CD14-positive monocyte (primary cell): ENCODE measurements around the gene VWA5A. TPM values are rescaled to one million over a fixed set of nuclear protein-coding genes. Genes with fewer than 3 reads are reported as not detected.

ENCODE experiments used
- DNase-seq, 3 donors: peaks; one replicate each; pipeline ENCODE4 v3.0.0-alpha.2; 2011 to 2022
- H2AFZ ChIP-seq: 2 replicates; pipeline ENCODE4 v1.6.0; 2012; ENCODE audit warnings: mild to moderate bottlenecking, low read depth, low read length, inconsistent platforms; ENCODE audit not compliant: insufficient read depth, poor library complexity, severe bottlenecking
- H3K27ac ChIP-seq, 2 donors: 1 replicate in 1 of 2; 2 replicates in 1 of 2; pipeline ENCODE4 v1.5.1; 2012 to 2013; ENCODE audit warnings: low read length in 2 of 2, control low read depth in 1 of 2, inconsistent platforms in 1 of 2, low read depth in 1 of 2, mild to moderate bottlenecking in 1 of 2
- H3K27me3 ChIP-seq, 2 donors: one replicate each; pipeline versions ENCODE4 v1.6.0 to v1.6.1; 2011 to 2013; ENCODE audit warnings: low read length in 2 of 2; ENCODE audit not compliant: control insufficient read depth in 2 of 2, insufficient read depth in 2 of 2
- H3K36me3 ChIP-seq, 2 donors: replicated peaks in 1 of 2; 1 replicate in 1 of 2; 2 replicates in 1 of 2; pipeline versions ENCODE4 v1.5.1 to v1.6.1; 2012 to 2013; ENCODE audit warnings: low read length in 2 of 2, control low read depth in 1 of 2, inconsistent platforms in 1 of 2, mild to moderate bottlenecking in 1 of 2; ENCODE audit not compliant: insufficient read depth in 2 of 2, control insufficient read depth in 1 of 2
- H3K4me1 ChIP-seq, 2 donors: 1 replicate in 1 of 2; 2 replicates in 1 of 2; pipeline versions ENCODE4 v1.5.1 to v1.6.1; 2012 to 2013; ENCODE audit warnings: low read length in 2 of 2, control low read depth in 1 of 2, inconsistent platforms in 1 of 2, mild to moderate bottlenecking in 1 of 2, moderate library complexity in 1 of 2; ENCODE audit not compliant: insufficient read depth in 2 of 2, control insufficient read depth in 1 of 2
- H3K4me2 ChIP-seq: replicated peaks from 2 replicates; pipeline ENCODE3; 2012; ENCODE audit warnings: low read length, moderate library complexity, mild to moderate bottlenecking; ENCODE audit not compliant: poor library complexity, severe bottlenecking; ENCODE audit errors: extremely low read depth
- H3K4me3 ChIP-seq, 3 experiments: fragments of 200-600 bp in 1 of 3; sonication (generic) in 1 of 3; replicated peaks in 1 of 3; 1 replicate in 2 of 3; 2 replicates in 1 of 3; pipeline ENCODE4 v1.5.1; 2011 to 2013; ENCODE audit warnings: low read length in 3 of 3, mild to moderate bottlenecking in 3 of 3, control low read depth in 2 of 3, low read depth in 2 of 3, inconsistent platforms in 1 of 3, moderate library complexity in 1 of 3
- H3K79me2 ChIP-seq: 2 replicates; pipeline ENCODE4 v1.6.0; 2012; ENCODE audit warnings: mild to moderate bottlenecking, control low read depth, inconsistent platforms, low read length, moderate library complexity; ENCODE audit not compliant: insufficient read depth
- H3K9ac ChIP-seq: 2 replicates; pipeline ENCODE4 v1.6.0; 2017; ENCODE audit warnings: low read length, mild to moderate bottlenecking; ENCODE audit not compliant: insufficient read depth, poor library complexity, severe bottlenecking
- H3K9me3 ChIP-seq, 2 donors: replicated peaks in 1 of 2; 1 replicate in 1 of 2; 2 replicates in 1 of 2; pipeline versions ENCODE4 v1.5.1 to v1.6.1; 2012 to 2013; ENCODE audit warnings: low read length in 2 of 2, control low read depth in 1 of 2; ENCODE audit not compliant: control insufficient read depth in 1 of 2, insufficient read depth in 1 of 2
- H4K20me1 ChIP-seq: 2 replicates; pipeline ENCODE4 v1.6.0; 2012; ENCODE audit warnings: mild to moderate bottlenecking, low read length, control low read depth, moderate library complexity; ENCODE audit not compliant: insufficient read depth
- H3K27ac Mint-ChIP-seq, 7 donors: one replicate each; pipeline ENCODE4 v1.8.0; 2020; ENCODE audit warnings: mild to moderate bottlenecking in 7 of 7, mixed read lengths in 7 of 7, moderate library complexity in 6 of 7, inconsistent platforms in 2 of 7
- H3K27me3 Mint-ChIP-seq, 3 donors: one replicate each; pipeline ENCODE4 v1.8.0; 2021 to 2022; ENCODE audit warnings: low read depth in 3 of 3, mild to moderate bottlenecking in 3 of 3, mixed read lengths in 3 of 3, moderate library complexity in 3 of 3, inconsistent platforms in 1 of 3
- H3K36me3 Mint-ChIP-seq, 2 donors: one replicate each; pipeline ENCODE4 v1.8.0; 2020; ENCODE audit warnings: mixed read lengths in 2 of 2, inconsistent platforms in 1 of 2, mild to moderate bottlenecking in 1 of 2
- H3K4me1 Mint-ChIP-seq: one replicate; pipeline ENCODE4 v1.8.0; 2020; ENCODE audit warnings: mild to moderate bottlenecking, mixed read lengths
- H3K4me3 Mint-ChIP-seq, 2 donors: one replicate each; pipeline ENCODE4 v1.8.0; 2020; ENCODE audit warnings: mild to moderate bottlenecking in 2 of 2, mixed read lengths in 2 of 2, moderate library complexity in 1 of 2
- H3K9me3 Mint-ChIP-seq, 7 donors: one replicate each; pipeline ENCODE4 v1.8.0; 2020 to 2022; ENCODE audit warnings: mixed read lengths in 7 of 7, mild to moderate bottlenecking in 6 of 7, moderate library complexity in 6 of 7, inconsistent platforms in 2 of 7
- CTCF ChIP-seq: fragments of 200-600 bp; IDR thresholded peaks from one replicate; pipeline ENCODE4 v1.8.0; 2022; ENCODE audit warnings: antibody characterized with exemption, mild to moderate bottlenecking
- WGBS: methylation state at CpG from one replicate; pipeline ENCODE4 v1.1.5; 2013; ENCODE audit warnings: missing lambda C conversion rate; ENCODE audit not compliant: insufficient coverage; 5-methylcytosine and 5-hydroxymethylcytosine counted together
- intact Hi-C, 2 donors: fragments of 100-400 bp; cut with micrococcal nuclease; formaldehyde crosslinking; loops; one replicate each; pipeline versions ENCODE4 v1.15.0 to v1.15.1; 2023
- polyA plus RNA-seq, 3 donors: library from polyadenylated mRNA; depleted of rRNA in 1 of 3; unstranded in 2 of 3; stranded (reverse) in 1 of 3; fragments of 300-500 nt in 2 of 3; fragments of >200 nt in 1 of 3; fragmentation: Illumina TruSeq in 2 of 3; gene quantifications; 1 replicate in 2 of 3; 2 replicates in 1 of 3; pipeline ENCODE4 v1.2.3, GENCODE V29; 2012 to 2021

Gene VWA5A
- polyA plus RNA-seq, 3 donors: 7.6 to 11.2 (median 8.8) TPM

GRCh38 chr11:124143034-124143433 is 27.8 kb downstream of the VWA5A start:
- no peaks in the 10 kb centered on the region for H3K36me3 ChIP-seq
- Mint-ChIP-seq H3K36me3 (peaks cover 2 to 8% of the 10 kb centered on the region in 2 donors), H3K27me3 (peaks cover 0 to 3% (median 0%) of the 10 kb centered on the region in 3 donors), H3K27ac (no peak overlapping the region), H3K4me3 (no peak overlapping the region), H3K4me1 (no peaks in the 10 kb centered on the region), H3K9me3 (peaks cover 0 to 12% (median 5%) of the 10 kb centered on the region in 7 donors)
- no peak overlapping the region for H3K27ac ChIP-seq
- no peak overlapping the region for H3K4me3 ChIP-seq
- WGBS: no CpG with 5 or more reads among the region's 2 CpGs
- TF ChIP-seq CTCF: no peak
- no peaks in the 10 kb centered on the region for H4K20me1 ChIP-seq
- no peak for DNase-seq
- no peak overlapping the region for H3K9ac ChIP-seq
- no peaks in the 10 kb centered on the region for H3K4me1 ChIP-seq
- intact Hi-C loops: no loop called here
- no peak overlapping the region for H3K4me2 ChIP-seq
- no peak overlapping the region for H2AFZ ChIP-seq
- H3K27me3 ChIP-seq: no peaks in the 10 kb centered on the region
- H3K79me2 ChIP-seq: no peaks in the 10 kb centered on the region
- no peaks in the 10 kb centered on the region for H3K9me3 ChIP-seq

- H3K36me3 ChIP-seq: no peaks in the 10 kb centered on the region
- no peak overlapping the region for H3K27ac Mint-ChIP-seq
- H3K27me3 ChIP-seq: no peaks in the 10 kb centered on the region
- no peaks in the 10 kb centered on the region for H3K36me3 Mint-ChIP-seq
- WGBS: no CpG with 5 or more reads among the region's 2 CpGs
- peaks cover 3 to 16% (median 12%) of the 10 kb centered on the region in 7 donors for H3K9me3 Mint-ChIP-seq
- peaks cover 2% of the 10 kb centered on the region for H3K4me1 Mint-ChIP-seq
- no peak overlapping the region for H3K4me3 ChIP-seq
- H3K4me2 ChIP-seq: no peak overlapping the region
- DNase-seq: no peak
- H3K79me2 ChIP-seq: no peaks in the 10 kb centered on the region
- TF ChIP-seq CTCF: no peak
- H2AFZ ChIP-seq: no peak overlapping the region
- H3K4me3 Mint-ChIP-seq: no peak overlapping the region
- H4K20me1 ChIP-seq: no peaks in the 10 kb centered on the region
- H3K27me3 Mint-ChIP-seq: no peaks in the 10 kb centered on the region
- no peaks in the 10 kb centered on the region for H3K4me1 ChIP-seq
- no peak overlapping the region for H3K27ac ChIP-seq
- H3K9ac ChIP-seq: no peak overlapping the region
- H3K9me3 ChIP-seq: peaks cover 3 to 12% of the 10 kb centered on the region in 2 donors
- intact Hi-C loops: no loop called here
Observed at GRCh38 chr11:124147951-124148350, 32.7 kb downstream of the VWA5A start.
